GM23338 (cell line): ENCODE results near the gene SEMG2. TPM values are rescaled to one million over a fixed set of nuclear protein-coding genes. Genes with fewer than 3 reads are reported as not detected.

ENCODE experiments used
- CREB1 ChIP-seq: fragments of 250-450 bp; sonication (Bioruptor Pico); IDR thresholded peaks from 2 replicates; pipeline ENCODE4 v1.5.0; 2020; ENCODE audit warnings: low read depth, mild to moderate bottlenecking, moderate library complexity
- EZH2 ChIP-seq: fragments of 200-600 bp; sonication (generic); IDR thresholded peaks from one replicate; pipeline ENCODE4 v1.8.0; 2017; ENCODE audit warnings: antibody characterized with exemption, mild to moderate bottlenecking, low read depth; ENCODE audit not compliant: unreplicated experiment
- JUNB ChIP-seq: IDR thresholded peaks from one replicate; pipeline ENCODE4 v1.6.1; 2016; ENCODE audit warnings: antibody characterized with exemption; ENCODE audit not compliant: unreplicated experiment
- STAT1 ChIP-seq: IDR thresholded peaks from one replicate; pipeline ENCODE4 v1.6.1; 2016; ENCODE audit warnings: antibody characterized with exemption; ENCODE audit not compliant: unreplicated experiment
- ZNF114 ChIP-seq: fragments of 250-450 bp; sonication (Bioruptor Pico); IDR thresholded peaks from 2 replicates; pipeline ENCODE4 v1.5.0; 2020; ENCODE audit warnings: mild to moderate bottlenecking, moderate library complexity
- ZNF331 ChIP-seq: fragments of 250-450 bp; sonication (Bioruptor Pico); IDR thresholded peaks from 2 replicates; pipeline ENCODE4 v1.5.0; 2020; ENCODE audit warnings: low read depth, mild to moderate bottlenecking, moderate library complexity
- polyA plus RNA-seq: library from polyadenylated mRNA; unstranded; fragments of >200 nt; fragmentation: Nextera tagmentation; extraction: Ambion mirVana; gene quantifications from 2 replicates; pipeline ENCODE4 v1.2.1, GENCODE V29; 2016
- total RNA-seq: library from RNA; depleted of rRNA; stranded (reverse); fragments of >200 nt; shearing (Covaris generic); gene quantifications from 2 replicates; pipeline ENCODE4 v1.2.3, GENCODE V29; 2014; rRNA removed
- TF ChIP-seq, protein P1 (sequence below): IDR thresholded peaks from one replicate; pipeline ENCODE4 v1.6.1; 2018; ENCODE audit warnings: antibody characterized with exemption; ENCODE audit not compliant: unreplicated experiment

SEMG2 gene
- total and polyA plus RNA-seq, 2 experiments from 2014 or later, result not detected

DNA sequence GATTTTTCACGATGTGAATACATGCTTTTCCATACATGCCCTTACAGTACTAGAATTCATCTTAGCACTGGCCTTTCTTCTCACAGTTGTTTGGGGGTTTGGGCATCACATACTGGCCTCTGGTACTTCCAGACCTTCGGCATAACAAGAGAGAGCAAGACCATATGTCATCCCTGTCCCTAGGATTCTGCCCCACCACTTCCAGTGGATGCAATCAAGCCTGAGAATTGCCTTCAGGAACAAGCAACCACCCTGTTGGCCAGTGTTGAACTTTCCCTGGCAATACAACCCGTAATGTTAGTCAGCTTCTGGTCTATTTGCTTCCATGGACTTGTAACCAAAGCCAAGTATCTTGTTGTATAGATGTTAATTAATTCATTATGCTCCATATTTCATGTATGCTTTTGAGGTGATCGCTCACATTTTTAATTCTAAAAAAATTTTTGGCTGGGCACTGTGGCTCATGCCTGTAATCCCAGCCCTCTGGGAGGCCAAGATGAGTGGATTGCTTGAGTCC is 48.6 kb downstream of the SEMG2 start (continued):
- no peak for TF ChIP-seq CREB1
- no peak for TF ChIP-seq STAT1
- TF ChIP-seq EZH2, result no peak
- TF ChIP-seq ZNF114 (CRISPR knock-in tag), result no peak
- TF ChIP-seq ZNF331 (CRISPR knock-in tag), result no peak
- TF ChIP-seq, protein P1, sequence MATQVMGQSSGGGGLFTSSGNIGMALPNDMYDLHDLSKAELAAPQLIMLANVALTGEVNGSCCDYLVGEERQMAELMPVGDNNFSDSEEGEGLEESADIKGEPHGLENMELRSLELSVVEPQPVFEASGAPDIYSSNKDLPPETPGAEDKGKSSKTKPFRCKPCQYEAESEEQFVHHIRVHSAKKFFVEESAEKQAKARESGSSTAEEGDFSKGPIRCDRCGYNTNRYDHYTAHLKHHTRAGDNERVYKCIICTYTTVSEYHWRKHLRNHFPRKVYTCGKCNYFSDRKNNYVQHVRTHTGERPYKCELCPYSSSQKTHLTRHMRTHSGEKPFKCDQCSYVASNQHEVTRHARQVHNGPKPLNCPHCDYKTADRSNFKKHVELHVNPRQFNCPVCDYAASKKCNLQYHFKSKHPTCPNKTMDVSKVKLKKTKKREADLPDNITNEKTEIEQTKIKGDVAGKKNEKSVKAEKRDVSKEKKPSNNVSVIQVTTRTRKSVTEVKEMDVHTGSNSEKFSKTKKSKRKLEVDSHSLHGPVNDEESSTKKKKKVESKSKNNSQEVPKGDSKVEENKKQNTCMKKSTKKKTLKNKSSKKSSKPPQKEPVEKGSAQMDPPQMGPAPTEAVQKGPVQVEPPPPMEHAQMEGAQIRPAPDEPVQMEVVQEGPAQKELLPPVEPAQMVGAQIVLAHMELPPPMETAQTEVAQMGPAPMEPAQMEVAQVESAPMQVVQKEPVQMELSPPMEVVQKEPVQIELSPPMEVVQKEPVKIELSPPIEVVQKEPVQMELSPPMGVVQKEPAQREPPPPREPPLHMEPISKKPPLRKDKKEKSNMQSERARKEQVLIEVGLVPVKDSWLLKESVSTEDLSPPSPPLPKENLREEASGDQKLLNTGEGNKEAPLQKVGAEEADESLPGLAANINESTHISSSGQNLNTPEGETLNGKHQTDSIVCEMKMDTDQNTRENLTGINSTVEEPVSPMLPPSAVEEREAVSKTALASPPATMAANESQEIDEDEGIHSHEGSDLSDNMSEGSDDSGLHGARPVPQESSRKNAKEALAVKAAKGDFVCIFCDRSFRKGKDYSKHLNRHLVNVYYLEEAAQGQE, result no peak
- TF ChIP-seq JUNB, result no peak

Other genes starting within 250 kb of the SEMG2 start
- gene KCNS1, start 120.2 kb upstream of the SEMG2 start, total RNA-seq, result 0.97 and 3.2 TPM in 2 replicates
- 0.30 and 0.37 TPM in 2 replicates for gene KCNS1, start 120.2 kb upstream of the SEMG2 start, polyA plus RNA-seq
- not detected in 2 replicates for gene WFDC5, start 106.2 kb upstream of the SEMG2 start, total RNA-seq
- not detected in 2 replicates for gene WFDC5, start 106.2 kb upstream of the SEMG2 start, polyA plus RNA-seq
- not detected in 2 replicates for gene WFDC12, start 96.9 kb upstream of the SEMG2 start, total RNA-seq
- gene WFDC12, start 96.9 kb upstream of the SEMG2 start, polyA plus RNA-seq, result not detected in 2 replicates
- not detected in 2 replicates for gene PI3, start 46.5 kb upstream of the SEMG2 start, total RNA-seq
- not detected in 2 replicates for gene PI3, start 46.5 kb upstream of the SEMG2 start, polyA plus RNA-seq
- gene SEMG1, start 14.3 kb upstream of the SEMG2 start, total RNA-seq, result 3.3 and 4.0 TPM in 2 replicates
- 4.4 and 5.7 TPM in 2 replicates for gene SEMG1, start 14.3 kb upstream of the SEMG2 start, polyA plus RNA-seq
- gene SLPI, start 33.2 kb downstream of the SEMG2 start, total RNA-seq, result not detected in 2 replicates
- gene SLPI, start 33.2 kb downstream of the SEMG2 start, polyA plus RNA-seq, result not detected in 2 replicates
- gene RBPJL, start 85.5 kb downstream of the SEMG2 start, total RNA-seq, result 0.66 and 1.4 TPM in 2 replicates
- 0.42 and 0.44 TPM in 2 replicates for gene RBPJL, start 85.5 kb downstream of the SEMG2 start, polyA plus RNA-seq
- gene MATN4, start 86.9 kb downstream of the SEMG2 start, total RNA-seq, result 4.2 and 5.1 TPM in 2 replicates
- 3.3 and 4.0 TPM in 2 replicates for gene MATN4, start 86.9 kb downstream of the SEMG2 start, polyA plus RNA-seq
- gene SDC4, start 127.1 kb downstream of the SEMG2 start, total RNA-seq, result 35.4 and 39.9 TPM in 2 replicates
- gene SDC4, start 127.1 kb downstream of the SEMG2 start, polyA plus RNA-seq, result 28.5 and 29.7 TPM in 2 replicates
- 12.5 and 21.5 TPM in 2 replicates for gene SYS1, start 141.8 kb downstream of the SEMG2 start, total RNA-seq
- gene SYS1, start 141.8 kb downstream of the SEMG2 start, polyA plus RNA-seq, result 6.9 and 7.9 TPM in 2 replicates
- gene TP53TG5, start 157.0 kb downstream of the SEMG2 start, total RNA-seq, result not detected in 2 replicates
- not detected in 2 replicates for gene TP53TG5, start 157.0 kb downstream of the SEMG2 start, polyA plus RNA-seq
- 25.8 and 28.0 TPM in 2 replicates for gene DBNDD2, start 186.9 kb downstream of the SEMG2 start, total RNA-seq
- gene DBNDD2, start 186.9 kb downstream of the SEMG2 start, polyA plus RNA-seq, result 62.5 and 64.4 TPM in 2 replicates
- gene PIGT, start 194.8 kb downstream of the SEMG2 start, total RNA-seq, result 55.5 and 63.1 TPM in 2 replicates
- gene PIGT, start 194.8 kb downstream of the SEMG2 start, polyA plus RNA-seq, result 48.2 and 48.4 TPM in 2 replicates
- 27.2 and 28.0 TPM in 2 replicates for gene WFDC2, start 248.4 kb downstream of the SEMG2 start, total RNA-seq
- gene WFDC2, start 248.4 kb downstream of the SEMG2 start, polyA plus RNA-seq, result 155 and 161 TPM in 2 replicates